GM12878 (cell line): ENCODE results near the gene NAGA. TPM values are rescaled to one million over a fixed set of nuclear protein-coding genes. Genes with fewer than 3 reads are reported as not detected.

ENCODE experiments used
- HDGF ChIP-seq: fragments of 450-650 bp; IDR thresholded peaks from 2 replicates; pipeline ENCODE4 v1.6.1; 2016; ENCODE audit warnings: antibody characterized with exemption
- JUND ChIP-seq: IDR thresholded peaks from 2 replicates; pipeline ENCODE4 v1.6.1; 2012; ENCODE audit warnings: low read depth, mild to moderate bottlenecking, low read length, improper control_type of control experiment, moderate library complexity
- MTA2 ChIP-seq: fragments of 450-650 bp; IDR thresholded peaks from 2 replicates; pipeline ENCODE4 v1.6.1; 2016; ENCODE audit warnings: low read depth, mild to moderate bottlenecking, moderate library complexity
- MXI1 ChIP-seq: fragments of 150-350 bp; IDR thresholded peaks from 2 replicates; pipeline ENCODE4 v1.6.1; 2011; ENCODE audit warnings: low read depth, mild to moderate bottlenecking, inconsistent platforms, low read length, improper control_type of control experiment
- NR2F1 ChIP-seq: fragments of 450-650 bp; conservative IDR thresholded peaks from 2 replicates; pipeline ENCODE4 v1.6.1; 2017; ENCODE audit warnings: mild to moderate bottlenecking
- POLR2A ChIP-seq: IDR thresholded peaks from 2 replicates; pipeline ENCODE4 v1.6.1; 2011; ENCODE audit warnings: low read depth, mild to moderate bottlenecking, low read length
- RAD21 ChIP-seq: IDR thresholded peaks from 2 replicates; pipeline ENCODE4 v1.6.1; 2011; ENCODE audit warnings: mild to moderate bottlenecking, low read depth, low read length, moderate library complexity; ENCODE audit not compliant: insufficient read depth
- ZBED1 ChIP-seq: IDR thresholded peaks from 2 replicates; pipeline ENCODE4 v1.6.1; 2016; ENCODE audit warnings: borderline replicate concordance
- ZNF274 ChIP-seq: IDR thresholded peaks from one replicate; pipeline ENCODE4 v1.8.0; 2011; ENCODE audit not compliant: insufficient read length, insufficient read depth
- polyA plus RNA-seq, 11 experiments: library from polyadenylated mRNA; depleted of rRNA in 4 of 11; unstranded in 6 of 11; stranded (reverse) in 5 of 11; fragments of >200 nt; fragmentation: Nextera tagmentation in 4 of 11; fragmentation: Illumina TruSeq in 1 of 11; extraction: Ambion mirVana in 4 of 11; extraction: Trizol in 1 of 11; gene quantifications; 1 replicate in 1 of 11; 2 replicates in 10 of 11; pipeline versions ENCODE4 v1.2.1 to v1.2.3, GENCODE V29; 2011 to 2016; ENCODE audit warnings: inconsistent platforms in 2 of 11, missing spikeins in 2 of 11, low read depth in 1 of 11
- total RNA-seq, 4 experiments: library from RNA; depleted of rRNA in 3 of 4; stranded (reverse); fragments of >200 nt in 3 of 4; fragmentation: Illumina TruSeq in 1 of 4; extraction: Trizol in 1 of 4; gene quantifications; 2 replicates each; pipeline versions ENCODE4 v1.2.1 to v1.2.3, GENCODE V29; 2013 to 2021
- TF ChIP-seq, protein P1 (sequence below): IDR thresholded peaks from 2 replicates; pipeline ENCODE4 v1.6.1; 2011; ENCODE audit warnings: borderline replicate concordance, low read depth, mild to moderate bottlenecking, moderate library complexity, low read length; ENCODE audit not compliant: insufficient read depth, poor library complexity, severe bottlenecking
- TF ChIP-seq, protein P2 (sequence below), 3 experiments: IDR thresholded peaks in 2 of 3; conservative IDR thresholded peaks in 1 of 3; 2 replicates each; pipeline ENCODE4 v1.5.1; 2011; ENCODE audit warnings: low read depth in 3 of 3, low read length in 3 of 3, mild to moderate bottlenecking in 3 of 3, control low read depth in 2 of 3, moderate library complexity in 2 of 3, inconsistent platforms in 1 of 3, mixed read lengths in 1 of 3; ENCODE audit not compliant: control insufficient read depth in 2 of 3, insufficient read depth in 1 of 3; ENCODE audit errors: extremely low read depth in 1 of 3
- TF ChIP-seq, protein P3 (sequence below): fragments of 450-650 bp; formaldehyde crosslinking; IDR thresholded peaks from 2 replicates; pipeline ENCODE4 v1.5.0; 2022; ENCODE audit warnings: mild to moderate bottlenecking, missing genetic modification characterization
- TF ChIP-seq, protein P4 (sequence below): fragments of 450-650 bp; IDR thresholded peaks from 2 replicates; pipeline ENCODE4 v1.6.1; 2017; ENCODE audit warnings: mild to moderate bottlenecking, low read depth, inconsistent platforms; ENCODE audit not compliant: poor library complexity, severe bottlenecking

Gene NAGA
- total and polyA plus RNA-seq, 10 of the 15 experiments (the other 5 are each of a cell fraction or from before 2014, with no cell fraction given) = 9.3 to 46.0 (median 33.2) TPM

DNA sequence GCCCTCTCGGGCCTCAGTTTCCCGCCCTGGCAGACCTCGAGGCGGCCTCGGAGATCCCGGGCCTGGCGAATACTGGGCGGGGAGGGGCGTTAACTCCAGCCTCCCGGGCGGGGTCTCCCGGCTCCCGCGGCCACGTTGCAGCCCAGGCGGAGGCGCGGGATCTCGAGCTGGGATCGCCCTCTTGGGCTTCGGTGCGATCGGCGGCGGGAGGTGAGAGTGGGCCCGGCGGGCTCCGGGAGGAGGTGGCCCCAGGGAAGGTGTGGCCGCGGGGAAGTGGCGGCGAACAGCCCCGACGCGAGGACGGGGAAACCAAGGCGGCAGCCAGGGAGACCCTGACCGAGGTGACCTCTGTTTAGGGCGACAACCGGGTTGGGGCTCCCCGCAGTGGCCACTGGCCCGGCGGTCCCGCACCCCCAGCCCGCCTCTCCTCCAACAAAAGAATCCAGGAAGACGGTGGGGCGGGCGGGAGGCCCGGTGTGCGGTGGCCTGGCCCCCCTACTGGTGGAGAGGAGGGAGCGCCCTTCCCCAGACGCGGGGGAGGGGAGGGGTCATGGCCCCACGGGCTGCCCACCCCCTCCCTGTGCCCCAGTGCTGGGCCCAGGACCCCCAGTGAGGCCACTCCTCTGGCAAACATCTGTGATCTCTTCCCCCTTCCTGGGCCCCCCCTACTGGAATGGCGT, 3.7 kb upstream of the NAGA start, which contains the start of gene PHETA2 (continued):
- TF ChIP-seq NR2F1 = peak; percentile 86
- TF ChIP-seq, protein P1, sequence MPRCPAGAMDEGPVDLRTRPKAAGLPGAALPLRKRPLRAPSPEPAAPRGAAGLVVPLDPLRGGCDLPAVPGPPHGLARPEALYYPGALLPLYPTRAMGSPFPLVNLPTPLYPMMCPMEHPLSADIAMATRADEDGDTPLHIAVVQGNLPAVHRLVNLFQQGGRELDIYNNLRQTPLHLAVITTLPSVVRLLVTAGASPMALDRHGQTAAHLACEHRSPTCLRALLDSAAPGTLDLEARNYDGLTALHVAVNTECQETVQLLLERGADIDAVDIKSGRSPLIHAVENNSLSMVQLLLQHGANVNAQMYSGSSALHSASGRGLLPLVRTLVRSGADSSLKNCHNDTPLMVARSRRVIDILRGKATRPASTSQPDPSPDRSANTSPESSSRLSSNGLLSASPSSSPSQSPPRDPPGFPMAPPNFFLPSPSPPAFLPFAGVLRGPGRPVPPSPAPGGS = no peak
- TF ChIP-seq MTA2 = no peak
- no peak for TF ChIP-seq JUND
- TF ChIP-seq ZNF274 = no peak
- TF ChIP-seq, protein P2, sequence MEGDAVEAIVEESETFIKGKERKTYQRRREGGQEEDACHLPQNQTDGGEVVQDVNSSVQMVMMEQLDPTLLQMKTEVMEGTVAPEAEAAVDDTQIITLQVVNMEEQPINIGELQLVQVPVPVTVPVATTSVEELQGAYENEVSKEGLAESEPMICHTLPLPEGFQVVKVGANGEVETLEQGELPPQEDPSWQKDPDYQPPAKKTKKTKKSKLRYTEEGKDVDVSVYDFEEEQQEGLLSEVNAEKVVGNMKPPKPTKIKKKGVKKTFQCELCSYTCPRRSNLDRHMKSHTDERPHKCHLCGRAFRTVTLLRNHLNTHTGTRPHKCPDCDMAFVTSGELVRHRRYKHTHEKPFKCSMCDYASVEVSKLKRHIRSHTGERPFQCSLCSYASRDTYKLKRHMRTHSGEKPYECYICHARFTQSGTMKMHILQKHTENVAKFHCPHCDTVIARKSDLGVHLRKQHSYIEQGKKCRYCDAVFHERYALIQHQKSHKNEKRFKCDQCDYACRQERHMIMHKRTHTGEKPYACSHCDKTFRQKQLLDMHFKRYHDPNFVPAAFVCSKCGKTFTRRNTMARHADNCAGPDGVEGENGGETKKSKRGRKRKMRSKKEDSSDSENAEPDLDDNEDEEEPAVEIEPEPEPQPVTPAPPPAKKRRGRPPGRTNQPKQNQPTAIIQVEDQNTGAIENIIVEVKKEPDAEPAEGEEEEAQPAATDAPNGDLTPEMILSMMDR (IDR thresholded peaks at IDR 0.05 in 2 of 3, conservative IDR thresholded peaks at IDR 0.05 in 1 of 3; ENCODE audit: control insufficient read depth in 2 of 3, extremely low read depth in 1 of 3, insufficient read depth in 1 of 3, low read depth in 3 of 3, low read length in 3 of 3) = peak in 2 of 3 experiments; percentile 36 to 54; a peak in 4 of 6 replicates
- peak; percentile 38 for TF ChIP-seq RAD21
- TF ChIP-seq, protein P3, sequence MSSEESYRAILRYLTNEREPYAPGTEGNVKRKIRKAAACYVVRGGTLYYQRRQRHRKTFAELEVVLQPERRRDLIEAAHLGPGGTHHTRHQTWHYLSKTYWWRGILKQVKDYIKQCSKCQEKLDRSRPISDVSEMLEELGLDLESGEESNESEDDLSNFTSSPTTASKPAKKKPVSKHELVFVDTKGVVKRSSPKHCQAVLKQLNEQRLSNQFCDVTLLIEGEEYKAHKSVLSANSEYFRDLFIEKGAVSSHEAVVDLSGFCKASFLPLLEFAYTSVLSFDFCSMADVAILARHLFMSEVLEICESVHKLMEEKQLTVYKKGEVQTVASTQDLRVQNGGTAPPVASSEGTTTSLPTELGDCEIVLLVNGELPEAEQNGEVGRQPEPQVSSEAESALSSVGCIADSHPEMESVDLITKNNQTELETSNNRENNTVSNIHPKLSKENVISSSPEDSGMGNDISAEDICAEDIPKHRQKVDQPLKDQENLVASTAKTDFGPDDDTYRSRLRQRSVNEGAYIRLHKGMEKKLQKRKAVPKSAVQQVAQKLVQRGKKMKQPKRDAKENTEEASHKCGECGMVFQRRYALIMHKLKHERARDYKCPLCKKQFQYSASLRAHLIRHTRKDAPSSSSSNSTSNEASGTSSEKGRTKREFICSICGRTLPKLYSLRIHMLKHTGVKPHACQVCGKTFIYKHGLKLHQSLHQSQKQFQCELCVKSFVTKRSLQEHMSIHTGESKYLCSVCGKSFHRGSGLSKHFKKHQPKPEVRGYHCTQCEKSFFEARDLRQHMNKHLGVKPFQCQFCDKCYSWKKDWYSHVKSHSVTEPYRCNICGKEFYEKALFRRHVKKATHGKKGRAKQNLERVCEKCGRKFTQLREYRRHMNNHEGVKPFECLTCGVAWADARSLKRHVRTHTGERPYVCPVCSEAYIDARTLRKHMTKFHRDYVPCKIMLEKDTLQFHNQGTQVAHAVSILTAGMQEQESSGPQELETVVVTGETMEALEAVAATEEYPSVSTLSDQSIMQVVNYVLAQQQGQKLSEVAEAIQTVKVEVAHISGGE (CRISPR knock-in tag) = no peak
- TF ChIP-seq, protein P4, sequence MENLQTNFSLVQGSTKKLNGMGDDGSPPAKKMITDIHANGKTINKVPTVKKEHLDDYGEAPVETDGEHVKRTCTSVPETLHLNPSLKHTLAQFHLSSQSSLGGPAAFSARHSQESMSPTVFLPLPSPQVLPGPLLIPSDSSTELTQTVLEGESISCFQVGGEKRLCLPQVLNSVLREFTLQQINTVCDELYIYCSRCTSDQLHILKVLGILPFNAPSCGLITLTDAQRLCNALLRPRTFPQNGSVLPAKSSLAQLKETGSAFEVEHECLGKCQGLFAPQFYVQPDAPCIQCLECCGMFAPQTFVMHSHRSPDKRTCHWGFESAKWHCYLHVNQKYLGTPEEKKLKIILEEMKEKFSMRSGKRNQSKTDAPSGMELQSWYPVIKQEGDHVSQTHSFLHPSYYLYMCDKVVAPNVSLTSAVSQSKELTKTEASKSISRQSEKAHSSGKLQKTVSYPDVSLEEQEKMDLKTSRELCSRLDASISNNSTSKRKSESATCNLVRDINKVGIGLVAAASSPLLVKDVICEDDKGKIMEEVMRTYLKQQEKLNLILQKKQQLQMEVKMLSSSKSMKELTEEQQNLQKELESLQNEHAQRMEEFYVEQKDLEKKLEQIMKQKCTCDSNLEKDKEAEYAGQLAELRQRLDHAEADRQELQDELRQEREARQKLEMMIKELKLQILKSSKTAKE = no peak
- TF ChIP-seq POLR2A = peak; percentile 68
- no peak for TF ChIP-seq ZBED1
- TF ChIP-seq MXI1 = no peak
- no peak for TF ChIP-seq HDGF
